ENCODE results near the gene SLC27A3.
"Not testable (repeated sequence)": the region's sequence is repeated elsewhere in the genome, so short reads cannot be mapped to it uniquely, and the experiment has no call there.

Gene SLC27A3

GRCh38 chr1:153778824-153779519, 3.8 kb downstream of the SLC27A3 start:
- peaks cover 12% of the 10 kb centered on the region for H3K4me1 ChIP-seq
- H3K4me3 ChIP-seq = no peak overlapping the region
- no peaks in the 10 kb centered on the region for H3K27me3 ChIP-seq (ENCODE audit: low read depth)
- in situ Hi-C loops (cut with MboI; ENCODE audit: low sequenced_read_pairs) = loop anchor here (25.0 kb wide), 1 partner anchor 208 kb away; the partner anchor contains the start of genes JTB, RAB13 and RPS27
- H3K9me3 ChIP-seq = no peaks in the 10 kb centered on the region
- DNase-seq (ENCODE audit: low spot score in 2 of 2) = no peak
- H3K36me3 ChIP-seq (replicated peaks) = no peaks in the 10 kb centered on the region; the same call in 1 of the 2 replicates

GRCh38 chr1:153779781-153780541, 4.8 kb downstream of the SLC27A3 start:
- in situ Hi-C loops (cut with MboI; ENCODE audit: low sequenced_read_pairs) = loop anchor here (25.0 kb wide), 1 partner anchor 207 kb away; the partner anchor contains the start of genes JTB, RAB13 and RPS27
- no peaks in the 10 kb centered on the region for H3K9me3 ChIP-seq
- H3K4me3 ChIP-seq = no peak overlapping the region
- no peaks in the 10 kb centered on the region for H3K27me3 ChIP-seq (ENCODE audit: low read depth)
- DNase-seq (ENCODE audit: low spot score in 2 of 2) = no peak
- no peaks in the 10 kb centered on the region for H3K36me3 ChIP-seq (replicated peaks)
- H3K4me1 ChIP-seq = peaks cover 9% of the 10 kb centered on the region

- H3K4me3 ChIP-seq = no peak overlapping the region
- in situ Hi-C loops (cut with MboI; ENCODE audit: low sequenced_read_pairs) = loop anchor here (25.0 kb wide), 1 partner anchor 207 kb away; the partner anchor contains the start of genes JTB, RAB13 and RPS27
- no peak for DNase-seq (ENCODE audit: low spot score in 2 of 2)
- H3K36me3 ChIP-seq (replicated peaks) = no peaks in the 10 kb centered on the region
- H3K9me3 ChIP-seq = no peaks in the 10 kb centered on the region
- peaks cover 9% of the 10 kb centered on the region for H3K4me1 ChIP-seq
- no peaks in the 10 kb centered on the region for H3K27me3 ChIP-seq (ENCODE audit: low read depth)
Measured at GRCh38 chr1:153780551-153780950, 5.3 kb downstream of the SLC27A3 start.

GRCh38 chr1:153782648-153783047, 7.4 kb downstream of the SLC27A3 start:
- in situ Hi-C loops (cut with MboI; ENCODE audit: low sequenced_read_pairs) = loop anchor here (25.0 kb wide), 1 partner anchor 205 kb away; the partner anchor contains the start of genes JTB, RAB13 and RPS27
- not testable (repeated sequence) for H3K4me3 ChIP-seq, H3K4me1 ChIP-seq

GRCh38 chr1:153783233-153784190, 8.3 kb downstream of the SLC27A3 start:
- H3K4me1 ChIP-seq = peaks cover 6% of the 10 kb centered on the region
- in situ Hi-C loops (cut with MboI; ENCODE audit: low sequenced_read_pairs) = loop anchor here (25.0 kb wide), 1 partner anchor 204 kb away; the partner anchor contains the start of genes JTB, RAB13 and RPS27
- no peaks in the 10 kb centered on the region for H3K36me3 ChIP-seq (replicated peaks)
- DNase-seq (ENCODE audit: low spot score in 2 of 2) = peak; percentile 90 to 95
- H3K4me3 ChIP-seq = peak overlapping the region; percentile 52
- no peaks in the 10 kb centered on the region for H3K27me3 ChIP-seq (ENCODE audit: low read depth)
- no peaks in the 10 kb centered on the region for H3K9me3 ChIP-seq

More at GRCh38 chr1:153782648-153783047, 7.4 kb downstream of the SLC27A3 start:
- not testable (repeated sequence) for H3K27me3 ChIP-seq (ENCODE audit: low read depth); H3K36me3 ChIP-seq (replicated peaks); H3K9me3 ChIP-seq; DNase-seq (ENCODE audit: low spot score in 2 of 2)

GRCh38 chr1:153786038-153786790, 11.0 kb downstream of the SLC27A3 start:
- Histone ChIP-seq H3K27me3 (ENCODE audit: low read depth) (no peaks in the 10 kb centered on the region), H3K4me3 (no peak overlapping the region), H3K4me1 (peaks cover 6% of the 10 kb centered on the region), H3K9me3 (no peaks in the 10 kb centered on the region), H3K36me3 (replicated peaks) (no peaks in the 10 kb centered on the region)
- in situ Hi-C loops (cut with MboI; ENCODE audit: low sequenced_read_pairs) = loop anchor here (25.0 kb wide), 1 partner anchor 201 kb away; the partner anchor contains the start of genes JTB, RAB13 and RPS27
- no peak for DNase-seq (ENCODE audit: low spot score in 2 of 2)

- H3K4me3 ChIP-seq = no peak overlapping the region
- H3K9me3 ChIP-seq = no peaks in the 10 kb centered on the region
- in situ Hi-C loops (cut with MboI; ENCODE audit: low sequenced_read_pairs) = loop anchor here (25.0 kb wide), 1 partner anchor 198 kb away; the partner anchor contains the start of genes JTB, RAB13 and RPS27
- no peak for DNase-seq (ENCODE audit: low spot score in 2 of 2)
- H3K4me1 ChIP-seq = no peaks in the 10 kb centered on the region; the same call in 1 of the 2 replicates
- no peaks in the 10 kb centered on the region for H3K36me3 ChIP-seq (replicated peaks)
- no peaks in the 10 kb centered on the region for H3K27me3 ChIP-seq (ENCODE audit: low read depth)
Measured at GRCh38 chr1:153789478-153790034, 14.3 kb downstream of the SLC27A3 start.

GRCh38 chr1:153790313-153790965, 15.2 kb downstream of the SLC27A3 start:
- in situ Hi-C loops (cut with MboI; ENCODE audit: low sequenced_read_pairs) = loop anchor here (25.0 kb wide), 1 partner anchor 197 kb away; the partner anchor contains the start of genes JTB, RAB13 and RPS27
- no peaks in the 10 kb centered on the region for H3K27me3 ChIP-seq (ENCODE audit: low read depth)
- H3K9me3 ChIP-seq = no peaks in the 10 kb centered on the region
- H3K4me1 ChIP-seq = no peaks in the 10 kb centered on the region; the same call in 1 of the 2 replicates
- no peak for DNase-seq (ENCODE audit: low spot score in 2 of 2)
- H3K4me3 ChIP-seq = no peak overlapping the region
- no peaks in the 10 kb centered on the region for H3K36me3 ChIP-seq (replicated peaks)

- H3K4me3 ChIP-seq = no peak overlapping the region
- H3K27me3 ChIP-seq (ENCODE audit: low read depth) = no peaks in the 10 kb centered on the region
- in situ Hi-C loops (cut with MboI; ENCODE audit: low sequenced_read_pairs) = loop anchor here (25.0 kb wide), 1 partner anchor 196 kb away; the partner anchor contains the start of genes JTB, RAB13 and RPS27
- H3K9me3 ChIP-seq = no peaks in the 10 kb centered on the region
- H3K36me3 ChIP-seq (replicated peaks) = no peaks in the 10 kb centered on the region
- H3K4me1 ChIP-seq = no peaks in the 10 kb centered on the region; the same call in 1 of the 2 replicates
- no peak for DNase-seq (ENCODE audit: low spot score in 2 of 2)
Measured at GRCh38 chr1:153790966-153791647, 15.9 kb downstream of the SLC27A3 start.

- Histone ChIP-seq H3K4me3 (no peak overlapping the region), H3K9me3 (no peaks in the 10 kb centered on the region), H3K36me3 (replicated peaks) (no peaks in the 10 kb centered on the region), H3K4me1 (no peaks in the 10 kb centered on the region; the same call in 1 of the 2 replicates), H3K27me3 (ENCODE audit: low read depth) (no peaks in the 10 kb centered on the region)
- in situ Hi-C loops (cut with MboI; ENCODE audit: low sequenced_read_pairs) = loop anchor here (25.0 kb wide), 1 partner anchor 196 kb away; the partner anchor contains the start of genes JTB, RAB13 and RPS27
- no peak for DNase-seq (ENCODE audit: low spot score in 2 of 2)
Measured at GRCh38 chr1:153791648-153792253, 16.5 kb downstream of the SLC27A3 start.

GRCh38 chr1:153792631-153793041, 17.4 kb downstream of the SLC27A3 start:
- H3K27me3 ChIP-seq (ENCODE audit: low read depth) = no peaks in the 10 kb centered on the region
- no peaks in the 10 kb centered on the region for H3K36me3 ChIP-seq (replicated peaks)
- in situ Hi-C loops (cut with MboI; ENCODE audit: low sequenced_read_pairs) = loop anchor here (25.0 kb wide), 1 partner anchor 195 kb away; the partner anchor contains the start of genes JTB, RAB13 and RPS27
- H3K4me1 ChIP-seq = no peaks in the 10 kb centered on the region; the same call in 1 of the 2 replicates
- DNase-seq (ENCODE audit: low spot score in 2 of 2) = no peak
- H3K4me3 ChIP-seq = no peak overlapping the region
- no peaks in the 10 kb centered on the region for H3K9me3 ChIP-seq
